CD4-positive, alpha-beta T cell treated with Interleukin-15 for 4 hours (primary cell): ENCODE data around the gene GPC3.
"Not testable (repeated sequence)": the region's sequence is repeated elsewhere in the genome, so short reads cannot be mapped to it uniquely, and the experiment has no call there.

Experiments
- DNase-seq: peaks from one replicate; pipeline ENCODE4 v3.0.0-alpha.2; 2020; ENCODE audit warnings: low spot score

GPC3 gene

GRCh38 chrX:133555782-133556458, 429.5 kb downstream of the GPC3 start:
- DNase-seq = no peak

GRCh38 chrX:133550665-133551485, 434.5 kb downstream of the GPC3 start:
- no peak for DNase-seq

- no peak for DNase-seq
Measured at GRCh38 chrX:133549295-133549933, 436.0 kb downstream of the GPC3 start.

- DNase-seq = no peak
Measured at GRCh38 chrX:133546441-133546840, 439.0 kb downstream of the GPC3 start.

- DNase-seq = no peak
Measured at GRCh38 chrX:133544778-133545177, 440.6 kb downstream of the GPC3 start.

- DNase-seq = no peak
Measured at GRCh38 chrX:133544115-133544514, 441.3 kb downstream of the GPC3 start.

GRCh38 chrX:133543654-133544053, 441.7 kb downstream of the GPC3 start:
- DNase-seq = no peak

GRCh38 chrX:133542476-133542875, 442.9 kb downstream of the GPC3 start:
- no peak for DNase-seq

GRCh38 chrX:133541021-133541420, 444.4 kb downstream of the GPC3 start:
- DNase-seq = no peak

- DNase-seq = no peak
Measured at GRCh38 chrX:133538148-133538547, 447.2 kb downstream of the GPC3 start.

- DNase-seq = no peak
Measured at GRCh38 chrX:133537142-133537541, 448.3 kb downstream of the GPC3 start.

GRCh38 chrX:133535066-133535465, 450.3 kb downstream of the GPC3 start:
- no peak for DNase-seq

GRCh38 chrX:133534172-133534571, 451.2 kb downstream of the GPC3 start:
- DNase-seq = no peak

- DNase-seq = no peak
Measured at GRCh38 chrX:133533249-133533648, 452.1 kb downstream of the GPC3 start.

- no peak for DNase-seq
Measured at GRCh38 chrX:133530960-133531359, 454.4 kb downstream of the GPC3 start.

- no peak for DNase-seq
Measured at GRCh38 chrX:133529578-133529977, 455.8 kb downstream of the GPC3 start.

GRCh38 chrX:133527825-133528224, 457.6 kb downstream of the GPC3 start:
- no peak for DNase-seq

- DNase-seq = no peak
Measured at GRCh38 chrX:133527415-133527814, 458.0 kb downstream of the GPC3 start.

- not testable (repeated sequence) for DNase-seq
Measured at GRCh38 chrX:133526773-133527172, 458.6 kb downstream of the GPC3 start.

- DNase-seq = no peak
Measured at GRCh38 chrX:133523526-133523925, 461.9 kb downstream of the GPC3 start.

GRCh38 chrX:133523081-133523487, 462.3 kb downstream of the GPC3 start:
- no peak for DNase-seq

GRCh38 chrX:133516686-133517085, 468.7 kb downstream of the GPC3 start:
- no peak for DNase-seq

- no peak for DNase-seq
Measured at GRCh38 chrX:133514486-133514885, 470.9 kb downstream of the GPC3 start.
